ENCODE data around the gene TSPO2.
A peak's percentile ranks its signal among the peaks of the same experiment; 100 is the strongest.

The TSPO2 gene

GRCh38 chr6:41053041-41053440 lies 10.8 kb downstream of the TSPO2 start, which contains the start of gene APOBEC2:
Gene APOBEC2 (plus strand): TSS chr6:41053202. CDS start chr6:41053348, 146 bp downstream.
- DNase-seq, result no peak

GRCh38 chr6:41054511-41054910 lies 12.2 kb downstream of the TSPO2 start:
- no peak for DNase-seq

GRCh38 chr6:41055149-41055548 lies 12.9 kb downstream of the TSPO2 start:
- no peak for DNase-seq

- DNase-seq, result no peak
Observed at GRCh38 chr6:41056768-41057490, 14.7 kb downstream of the TSPO2 start.

- DNase-seq, result no peak
Observed at GRCh38 chr6:41058783-41059181, 16.5 kb downstream of the TSPO2 start.

GRCh38 chr6:41059556-41059955 lies 17.3 kb downstream of the TSPO2 start:
- no peak for DNase-seq

- DNase-seq, result no peak
Observed at GRCh38 chr6:41061196-41061726, 19.0 kb downstream of the TSPO2 start.

GRCh38 chr6:41062056-41062455 lies 19.8 kb downstream of the TSPO2 start:
- no peak for DNase-seq

- no peak for DNase-seq
Observed at GRCh38 chr6:41063884-41064285, 21.6 kb downstream of the TSPO2 start.

GRCh38 chr6:41064841-41065240 lies 22.6 kb downstream of the TSPO2 start:
- no peak for DNase-seq

- DNase-seq, result no peak
Observed at GRCh38 chr6:41065550-41066026, 23.3 kb downstream of the TSPO2 start.

- peak; percentile 62 to 69 for DNase-seq
Observed at GRCh38 chr6:41066867-41067304, 24.6 kb downstream of the TSPO2 start.

GRCh38 chr6:41071501-41071922 lies 29.2 kb downstream of the TSPO2 start:
- no peak for DNase-seq

GRCh38 chr6:41071923-41072835 lies 29.9 kb downstream of the TSPO2 start, which contains the start of gene OARD1:
Gene OARD1 (minus strand): TSS chr6:41072356. CDS start chr6:41071634, 722 bp downstream.
- DNase-seq, result peak; percentile 100

- DNase-seq, result no peak
Observed at GRCh38 chr6:41072836-41073202, 30.6 kb downstream of the TSPO2 start, which contains the start of gene NFYA. Gene NFYA (plus strand): TSS chr6:41072974. CDS start chr6:41079090, 6,116 bp downstream.

GRCh38 chr6:41073203-41073967 lies 31.1 kb downstream of the TSPO2 start:
- DNase-seq, result peak; percentile 87 to 91

GRCh38 chr6:41073968-41074691 lies 31.9 kb downstream of the TSPO2 start:
- DNase-seq, result peak in 1 of 2 donors; percentile 62

GRCh38 chr6:41074692-41075436 lies 32.6 kb downstream of the TSPO2 start:
- no peak for DNase-seq

- no peak for DNase-seq
Observed at GRCh38 chr6:41075651-41076626, 33.7 kb downstream of the TSPO2 start.

GRCh38 chr6:41077536-41077935 lies 35.3 kb downstream of the TSPO2 start:
- DNase-seq, result no peak
